GM19372 (cell line): Measurements from ENCODE around the gene CUBN.

Source experiments
- ATAC-seq: cut with Tn5 transposase; IDR thresholded peaks from one replicate; pipeline ENCODE4 v1.9.1; 2021; ENCODE audit warnings: mild to moderate bottlenecking, low read depth, moderate library complexity; ENCODE audit not compliant: unreplicated experiment

Gene CUBN

DNA sequence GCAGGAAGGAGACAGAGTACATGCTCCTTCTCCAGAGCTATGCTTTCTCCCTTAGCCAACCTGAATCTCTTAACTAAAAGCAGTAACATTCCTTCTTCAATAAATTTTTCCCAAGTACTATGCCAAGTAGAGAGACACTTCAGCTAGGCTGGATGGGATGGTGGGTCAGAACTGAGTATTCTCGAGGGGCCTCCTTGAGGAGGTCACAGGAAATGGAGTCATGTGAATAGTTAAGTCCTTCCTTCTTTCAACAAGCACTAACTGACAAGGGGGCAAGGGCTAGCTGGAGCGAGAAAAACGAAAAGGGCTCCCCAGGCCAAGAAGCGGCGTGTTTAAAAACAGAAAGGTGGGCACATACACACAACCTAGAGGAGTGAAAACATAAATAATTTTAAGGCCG lies 317.8 kb downstream of the CUBN start:
- ATAC-seq = no peak

DNA sequence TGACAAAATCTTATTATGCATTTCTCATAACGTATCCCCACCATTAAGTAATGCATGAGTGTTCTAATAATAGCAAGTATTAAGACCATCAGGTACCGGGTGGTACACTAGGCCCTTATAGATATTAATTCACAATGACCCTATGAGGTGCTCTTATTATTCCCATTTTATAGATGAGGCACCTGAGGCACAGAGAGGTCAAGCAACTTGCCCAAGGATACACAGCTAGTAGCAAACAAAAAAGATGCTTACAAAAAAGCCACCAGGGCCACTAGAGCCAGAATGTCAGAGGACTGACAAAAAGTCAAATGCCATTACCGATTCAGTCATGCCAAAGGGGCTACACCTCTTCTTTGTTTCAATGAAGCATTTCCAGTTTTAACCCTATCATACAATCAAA lies 318.3 kb downstream of the CUBN start:
- no peak for ATAC-seq

DNA sequence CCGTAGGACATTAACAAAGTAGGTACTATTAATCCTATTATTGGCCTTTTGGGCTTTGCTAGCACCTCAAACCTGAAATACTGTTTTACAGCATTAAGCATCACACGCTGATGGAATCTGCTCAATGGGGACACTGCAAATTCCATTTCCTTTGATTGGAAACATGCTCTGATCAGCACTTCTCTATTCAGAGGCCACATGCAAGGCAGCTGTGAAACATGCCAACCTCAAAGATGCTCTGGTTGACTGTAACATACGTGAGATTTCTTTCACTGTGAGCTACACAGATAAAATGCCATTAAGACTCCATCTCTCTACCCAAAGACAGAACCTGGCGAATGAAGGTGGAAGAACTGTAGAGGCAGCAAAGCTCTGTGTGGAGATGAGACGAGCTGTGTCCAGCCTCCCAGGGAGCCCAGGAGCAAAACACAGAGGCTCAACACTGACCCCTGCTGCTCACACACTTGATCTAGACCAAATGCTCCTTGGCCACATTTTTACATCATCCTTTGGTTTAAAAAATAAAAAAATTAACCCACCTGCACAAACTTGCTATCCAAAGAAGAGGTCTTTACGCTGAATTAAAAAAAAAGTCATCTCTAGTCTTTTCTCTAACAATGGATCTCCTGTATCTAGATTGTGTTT lies 320.4 kb downstream of the CUBN start:
- peak; percentile 80 for ATAC-seq

DNA sequence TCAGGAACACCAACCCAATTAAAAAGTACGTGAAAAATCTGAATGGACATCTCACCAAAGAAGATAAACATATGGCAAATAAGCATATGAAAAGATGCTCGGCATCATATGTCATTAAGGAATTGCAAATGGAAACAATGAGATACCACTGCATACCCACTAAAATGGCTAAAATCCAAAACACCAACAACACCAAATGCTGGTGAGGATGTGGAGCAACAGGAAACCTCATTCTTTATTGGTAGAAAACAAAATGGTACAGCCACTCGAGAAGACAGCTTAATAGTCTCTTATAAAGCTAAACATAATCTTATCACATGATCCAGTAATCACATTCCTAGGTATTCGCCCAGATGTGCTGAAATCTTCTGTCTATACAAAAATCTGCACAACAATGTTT lies 325.5 kb downstream of the CUBN start:
- no peak for ATAC-seq

DNA sequence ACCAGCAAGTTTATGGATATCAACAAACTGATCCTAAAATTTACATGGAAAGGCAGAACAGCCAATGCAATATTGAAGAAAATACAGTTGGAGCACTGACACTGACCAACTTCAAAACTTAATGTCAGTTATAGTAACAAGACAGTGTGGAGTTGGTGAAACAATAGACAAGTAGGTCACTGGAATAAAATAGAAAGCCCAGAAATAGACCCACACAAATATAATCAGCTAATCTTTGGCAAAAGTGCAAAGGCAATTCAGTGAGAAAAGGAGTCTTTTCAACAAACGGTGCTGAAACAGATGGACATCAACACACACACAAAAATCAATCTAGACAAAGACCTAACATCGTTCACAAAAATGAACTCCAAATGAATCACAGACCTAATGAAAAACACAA lies 326.1 kb downstream of the CUBN start:
- ATAC-seq = no peak

DNA sequence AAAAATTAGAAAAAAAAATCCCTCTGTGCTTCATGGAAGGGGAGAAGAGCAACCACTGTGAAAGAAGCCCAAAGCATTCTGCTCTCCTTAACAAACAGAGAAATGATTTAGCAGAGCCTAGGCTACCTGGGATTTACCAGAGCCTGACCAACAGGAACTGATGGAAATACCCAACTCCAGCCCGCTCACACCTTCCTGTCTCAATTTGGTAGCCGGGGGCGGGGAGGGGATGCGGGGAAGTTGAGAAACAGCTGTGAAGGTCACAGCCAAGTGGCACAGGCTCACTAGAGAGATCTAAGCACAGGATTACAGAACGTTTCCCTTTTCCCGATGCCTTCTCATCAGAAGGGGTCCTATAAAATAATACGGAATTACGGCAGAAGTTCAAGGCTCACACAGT lies 330.0 kb downstream of the CUBN start:
- peak; percentile 82 for ATAC-seq

DNA sequence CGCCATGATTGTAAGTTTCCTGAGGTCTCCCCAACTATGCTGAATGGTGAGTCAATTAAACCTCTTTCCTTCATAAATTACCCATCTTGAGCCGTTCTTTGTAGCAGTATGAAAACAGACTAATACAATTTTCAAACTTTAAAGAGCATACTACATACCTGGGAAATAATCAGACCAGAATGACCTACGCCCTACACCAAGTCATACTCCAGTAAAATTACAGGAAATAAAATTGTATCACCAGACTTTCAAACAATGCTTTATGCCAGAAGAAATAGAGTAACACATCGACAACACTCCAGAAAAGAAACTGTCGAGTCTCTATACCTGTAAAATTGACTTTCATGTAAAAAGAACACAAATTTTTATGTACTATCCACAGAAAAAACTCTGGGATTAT lies 331.0 kb downstream of the CUBN start:
- no peak for ATAC-seq

DNA sequence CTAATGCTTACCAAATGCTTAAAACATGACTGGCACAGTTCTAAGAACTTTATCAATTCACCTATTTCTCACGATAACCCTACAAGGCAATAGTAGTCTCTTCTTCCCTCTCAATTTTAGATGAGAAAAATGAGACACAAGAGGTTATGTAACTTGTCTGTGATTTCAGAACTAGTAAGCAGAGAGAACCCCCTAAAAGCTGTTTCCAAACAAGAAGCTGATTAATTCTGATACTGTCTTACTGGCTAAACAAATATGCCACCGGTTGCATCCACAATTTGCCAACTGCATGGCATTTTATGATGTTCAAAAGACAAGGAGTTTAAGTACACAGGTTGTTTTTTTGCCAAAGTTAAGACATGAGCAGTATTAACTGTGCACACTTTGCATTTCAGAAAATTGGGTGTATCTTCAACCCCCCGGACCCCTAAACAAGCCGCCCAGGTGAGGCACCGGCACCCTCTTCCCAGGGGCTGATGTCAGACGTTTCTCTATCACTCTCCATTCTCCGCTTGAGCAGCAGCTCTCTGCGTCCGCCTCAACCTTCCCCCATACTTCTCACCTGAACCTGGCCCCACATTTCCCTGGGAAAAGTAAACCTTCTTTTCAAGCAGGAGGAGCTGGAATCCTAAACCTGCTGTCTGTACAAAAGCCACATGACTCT lies 334.1 kb downstream of the CUBN start:
- ATAC-seq = no peak

DNA sequence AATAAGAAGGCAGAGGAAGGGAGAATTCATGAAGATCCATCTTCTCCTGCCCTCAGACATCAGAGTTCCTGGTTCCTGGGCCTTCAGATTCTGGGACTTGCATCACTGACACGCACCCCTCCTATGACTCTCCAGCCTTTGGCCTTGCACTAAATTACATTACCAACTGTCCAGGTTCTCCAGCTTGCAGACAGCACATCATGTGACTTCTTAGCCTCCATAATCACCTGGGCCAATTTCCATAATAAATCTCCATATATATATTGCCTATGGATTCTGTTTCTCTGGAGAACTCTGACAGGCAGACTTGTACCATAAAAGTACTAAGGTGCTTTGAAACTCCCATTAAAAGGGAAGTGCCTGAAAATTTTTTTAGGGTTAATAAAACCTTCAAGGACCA lies 335.6 kb downstream of the CUBN start:
- no peak for ATAC-seq

DNA sequence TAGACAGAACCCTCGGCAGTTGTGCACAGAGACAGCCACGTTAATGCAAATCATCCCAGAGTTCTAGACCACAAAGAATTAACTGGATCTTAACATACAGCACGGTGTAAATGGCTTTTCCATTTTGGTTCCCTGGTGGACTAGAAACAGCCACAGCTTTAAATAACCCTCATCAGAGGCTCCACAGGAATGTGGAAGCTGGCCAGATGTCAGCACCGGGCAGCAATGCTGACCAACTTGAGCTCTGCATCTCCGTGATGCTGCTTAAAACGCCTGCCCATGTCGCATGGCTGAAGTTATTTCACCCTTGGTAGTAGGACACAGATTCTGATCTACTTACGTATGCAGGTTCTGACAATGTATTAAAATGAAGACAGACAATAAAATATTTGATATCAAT lies 336.9 kb downstream of the CUBN start:
- ATAC-seq = no peak

DNA sequence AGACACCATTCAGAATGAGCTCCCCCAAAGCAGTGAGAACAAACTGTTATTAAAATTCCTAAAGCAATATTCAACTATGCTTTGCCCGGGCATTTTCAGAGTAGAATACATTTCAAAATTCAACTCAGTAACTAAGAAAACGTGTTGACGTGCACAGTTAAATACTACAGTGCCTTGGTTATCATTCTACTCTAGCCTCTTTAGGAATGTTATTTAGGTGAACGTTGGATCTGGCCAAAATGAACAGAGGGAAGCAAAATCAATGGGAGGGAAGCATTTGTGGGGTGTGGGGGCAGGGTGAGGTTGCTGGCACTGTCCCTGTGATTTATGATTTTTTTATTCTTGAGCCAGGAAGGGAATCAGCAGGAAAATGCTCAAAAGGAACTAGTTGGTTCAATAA lies 339.8 kb downstream of the CUBN start:
- ATAC-seq = no peak

DNA sequence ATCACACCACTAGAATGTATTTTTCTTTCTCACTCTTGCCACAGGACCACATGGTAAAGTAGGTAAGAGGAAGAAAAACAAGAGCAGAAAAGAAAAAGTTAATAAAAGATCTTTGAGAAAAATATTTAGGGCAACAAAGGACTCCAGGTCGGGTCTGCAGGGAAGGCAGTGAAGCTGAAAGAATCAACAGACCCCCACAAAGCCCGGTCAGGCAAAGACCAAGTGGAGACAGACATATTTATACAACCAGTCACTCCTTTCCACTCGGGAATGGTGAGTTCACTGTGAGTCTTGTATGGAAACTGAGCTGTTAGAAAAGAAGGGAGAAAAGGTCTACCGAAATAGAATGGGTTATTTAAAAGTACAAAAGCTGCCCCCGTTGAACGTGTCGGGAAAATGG lies 340.4 kb downstream of the CUBN start:
- ATAC-seq = no peak

DNA sequence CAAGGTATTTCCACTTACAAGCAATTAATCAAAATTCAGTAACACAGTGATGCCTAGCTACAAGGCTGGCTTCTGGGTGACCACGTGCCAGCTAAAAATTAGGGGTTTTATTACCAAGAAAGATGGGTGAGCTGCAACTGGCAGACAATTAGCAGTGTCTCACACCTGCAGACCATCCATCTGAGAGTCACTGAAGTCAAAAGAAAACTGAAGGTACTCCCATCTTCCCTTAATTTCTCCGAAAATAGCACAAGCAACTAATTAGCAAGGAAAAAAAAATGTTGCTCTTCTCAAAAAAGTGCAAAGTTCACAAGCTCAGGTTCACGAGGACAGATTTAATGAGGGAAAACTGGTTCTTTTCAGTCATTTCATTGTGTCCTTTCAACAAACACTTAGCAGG lies 340.8 kb downstream of the CUBN start:
- ATAC-seq = no peak

DNA sequence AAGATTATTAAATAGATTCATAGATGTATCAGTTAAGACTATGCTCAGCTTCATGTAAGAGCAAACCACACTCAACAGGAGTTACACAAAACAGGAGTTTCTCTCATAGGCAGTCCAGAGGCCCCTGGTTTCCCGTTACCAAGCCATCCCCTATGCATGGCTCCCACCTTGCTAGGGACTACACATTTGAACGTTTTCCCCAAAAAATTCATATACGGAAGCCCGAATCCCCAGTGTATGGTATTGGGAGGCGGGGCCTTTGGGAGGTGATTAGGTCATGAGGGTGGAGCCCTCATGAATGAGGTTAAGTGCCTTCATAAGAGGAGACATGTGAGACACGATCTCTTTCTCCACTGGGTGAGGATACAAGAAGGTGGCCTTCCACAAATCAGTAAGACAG lies 341.5 kb downstream of the CUBN start:
- ATAC-seq = no peak

DNA sequence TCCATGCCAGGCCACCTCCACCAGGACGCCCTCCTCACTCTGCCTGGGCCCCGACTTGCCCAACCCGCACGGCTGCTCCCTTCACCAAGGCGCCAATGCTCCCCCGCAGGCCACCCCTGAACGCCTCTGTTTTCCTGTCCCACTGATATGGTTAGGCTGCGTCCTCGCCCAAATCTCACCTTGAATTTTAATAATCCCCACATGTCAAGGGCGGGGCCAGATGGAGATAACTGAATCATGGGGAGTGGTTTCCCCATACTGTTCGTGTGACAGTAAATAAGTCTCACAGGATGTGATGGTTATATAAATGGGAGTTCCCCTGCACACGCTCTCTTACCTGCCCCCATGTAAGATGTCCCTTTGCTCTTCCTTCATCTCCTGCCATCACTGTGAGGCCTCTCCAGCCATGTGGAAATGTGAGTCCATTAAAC lies 342.2 kb downstream of the CUBN start:
- peak; percentile 69 for ATAC-seq

DNA sequence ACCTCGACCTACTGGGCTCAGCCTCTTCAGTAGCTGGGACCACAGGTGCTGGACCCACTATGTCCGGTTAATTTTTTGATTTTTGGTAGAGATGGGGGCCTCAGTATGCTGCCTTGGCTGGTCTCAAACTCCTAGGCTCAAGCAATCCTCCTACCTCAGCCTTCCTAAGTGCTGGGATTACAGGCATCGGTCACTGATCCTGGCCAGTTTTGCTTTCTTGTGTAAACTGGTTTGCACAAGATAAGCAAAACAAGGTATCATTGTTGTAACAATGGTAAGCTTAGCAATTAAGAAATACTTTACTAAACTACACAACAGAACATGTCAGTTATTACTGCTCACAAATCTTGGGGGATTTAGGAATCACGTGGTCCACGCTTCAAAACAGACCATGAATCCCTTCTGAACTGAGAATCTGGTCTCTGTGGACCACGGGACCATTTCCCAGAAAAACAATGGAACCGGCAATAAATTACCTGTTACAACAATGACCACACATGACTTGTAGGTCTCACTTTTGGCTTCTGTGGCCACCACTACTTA lies 349.2 kb downstream of the CUBN start:
- ATAC-seq = no peak

DNA sequence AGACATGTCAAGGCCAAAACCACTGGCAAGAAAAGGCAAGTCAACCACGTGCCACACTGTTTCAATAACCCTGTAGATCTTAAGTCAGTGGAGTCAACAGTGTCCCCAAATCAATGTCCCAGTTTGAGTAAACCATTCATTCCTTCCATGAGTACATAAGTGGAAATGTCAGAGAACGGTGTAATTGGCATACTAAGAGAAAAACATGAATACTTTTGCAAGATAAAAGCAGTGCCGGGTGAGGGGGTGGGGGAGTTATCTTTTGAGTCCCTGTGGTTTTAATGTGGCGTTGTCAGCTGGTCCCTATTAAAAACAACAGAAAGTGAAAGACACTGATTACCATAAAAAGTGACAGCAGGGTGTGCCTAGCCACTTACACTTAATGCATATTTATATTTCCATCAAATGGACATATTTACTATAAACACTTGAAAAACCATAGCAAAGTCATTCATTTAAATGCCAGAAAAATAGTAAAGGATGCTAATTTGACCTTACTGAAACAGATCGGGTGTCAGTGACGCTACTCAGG lies 350.2 kb downstream of the CUBN start:
- ATAC-seq = peak; percentile 68

DNA sequence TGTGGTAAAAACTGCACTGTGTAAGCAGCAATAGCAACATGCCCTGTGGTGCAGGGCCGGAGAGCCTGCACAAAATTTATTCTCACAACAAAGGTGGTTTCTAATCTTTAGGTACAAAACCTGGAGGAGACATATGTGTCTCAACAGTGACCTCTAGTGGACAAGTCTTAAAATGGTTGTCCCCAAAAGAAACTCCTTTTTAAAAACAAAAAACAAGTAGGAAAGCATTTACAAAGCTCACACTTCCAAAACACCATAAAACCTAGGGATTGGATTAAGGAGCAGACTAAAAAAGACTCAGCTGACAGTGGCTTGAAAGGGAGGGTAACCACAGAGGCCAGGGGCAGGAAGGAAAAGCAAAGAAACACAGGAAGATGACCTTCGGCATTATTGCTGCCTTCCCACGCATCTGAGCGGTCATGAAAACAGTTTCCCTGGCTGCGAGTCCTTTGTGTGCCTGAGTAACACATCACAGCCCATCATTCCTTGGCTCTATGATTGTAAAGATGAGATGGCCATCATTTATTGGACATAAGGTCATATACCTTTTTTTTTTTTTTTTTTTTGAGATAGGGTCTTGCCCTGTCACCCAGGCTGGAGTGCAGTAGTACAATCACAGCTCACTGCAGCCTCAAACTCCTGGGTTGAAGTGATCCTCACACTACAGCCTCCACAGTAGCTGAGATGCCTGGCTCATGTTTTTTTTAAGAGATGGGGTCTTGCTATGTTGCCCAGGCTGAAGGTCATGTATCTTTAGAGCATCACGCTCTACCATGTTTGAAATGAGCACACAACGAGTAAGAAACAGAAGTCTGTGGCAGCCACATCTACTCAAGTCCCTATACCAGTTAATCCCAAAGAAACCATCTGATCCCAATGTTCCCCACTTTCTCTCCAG lies 351.9 kb downstream of the CUBN start:
- peak; percentile 53 for ATAC-seq

DNA sequence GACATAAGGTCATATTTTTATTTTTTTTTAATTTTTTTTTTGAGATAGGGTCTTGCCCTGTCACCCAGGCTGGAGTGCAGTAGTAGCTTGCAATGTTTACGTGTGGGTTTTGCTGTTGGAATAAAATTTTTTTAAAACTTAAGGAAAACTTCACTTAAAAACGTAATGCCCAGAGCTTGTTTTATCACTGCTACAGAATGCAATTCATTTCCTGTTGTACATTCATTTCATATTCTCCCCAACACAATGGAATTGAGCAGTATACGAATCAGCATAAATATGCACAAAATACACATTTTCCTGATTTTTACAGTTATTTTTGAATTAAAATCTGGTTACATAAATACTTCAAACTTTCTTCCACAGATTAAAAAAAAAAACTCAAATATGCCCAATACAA lies 352.7 kb downstream of the CUBN start:
- no peak for ATAC-seq
